ENCODE measurements around the gene SPAST. TPM values are rescaled to one million over a fixed set of nuclear protein-coding genes. Genes with fewer than 3 reads are reported as not detected.

The SPAST gene
- total and polyA plus RNA-seq, 9 of the 15 experiments (the other 6 are each of a cell fraction or from before 2014, with no cell fraction given) = 7.4 to 37.0 (median 19.0) TPM

DNA sequence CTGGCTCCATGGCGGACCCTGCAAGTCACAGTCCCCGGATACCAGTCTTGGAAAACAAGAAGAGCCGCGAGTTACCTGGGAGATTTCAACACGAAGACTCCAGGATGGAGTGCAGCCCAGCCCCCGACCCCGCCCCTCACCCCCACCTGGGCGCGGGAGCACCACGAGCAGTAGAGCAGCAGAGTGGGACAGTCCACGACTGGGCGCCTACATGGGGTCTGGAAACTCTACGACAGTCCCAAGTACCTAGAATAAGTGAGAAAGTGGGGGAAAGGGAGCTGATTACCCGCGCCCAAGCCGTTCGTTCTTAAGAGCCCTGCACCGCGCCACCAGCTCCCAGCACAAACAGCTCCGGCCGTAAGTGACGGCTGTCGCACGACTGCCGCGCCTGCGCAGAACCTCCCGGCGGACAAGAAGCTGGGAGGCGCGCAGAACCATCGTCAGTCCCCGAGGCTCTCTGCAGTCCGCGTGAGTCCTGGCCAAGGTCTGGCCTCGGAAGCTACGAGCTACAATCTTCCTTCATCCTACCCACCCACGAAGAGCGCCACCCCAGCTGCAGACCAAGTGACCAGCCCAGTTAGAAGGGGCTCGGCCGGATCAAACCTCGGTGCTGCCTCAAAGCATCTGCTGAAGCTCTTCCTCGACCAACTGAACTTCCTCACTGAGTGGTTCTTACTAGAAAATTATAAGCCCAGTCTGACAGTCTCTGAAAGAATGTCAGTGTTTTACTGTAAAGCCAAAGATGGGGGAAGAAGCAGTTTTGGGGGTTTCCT, 23.7 kb upstream of the SPAST start, which contains the start of gene DPY30 (continued):
- TF ChIP-seq, protein P1, sequence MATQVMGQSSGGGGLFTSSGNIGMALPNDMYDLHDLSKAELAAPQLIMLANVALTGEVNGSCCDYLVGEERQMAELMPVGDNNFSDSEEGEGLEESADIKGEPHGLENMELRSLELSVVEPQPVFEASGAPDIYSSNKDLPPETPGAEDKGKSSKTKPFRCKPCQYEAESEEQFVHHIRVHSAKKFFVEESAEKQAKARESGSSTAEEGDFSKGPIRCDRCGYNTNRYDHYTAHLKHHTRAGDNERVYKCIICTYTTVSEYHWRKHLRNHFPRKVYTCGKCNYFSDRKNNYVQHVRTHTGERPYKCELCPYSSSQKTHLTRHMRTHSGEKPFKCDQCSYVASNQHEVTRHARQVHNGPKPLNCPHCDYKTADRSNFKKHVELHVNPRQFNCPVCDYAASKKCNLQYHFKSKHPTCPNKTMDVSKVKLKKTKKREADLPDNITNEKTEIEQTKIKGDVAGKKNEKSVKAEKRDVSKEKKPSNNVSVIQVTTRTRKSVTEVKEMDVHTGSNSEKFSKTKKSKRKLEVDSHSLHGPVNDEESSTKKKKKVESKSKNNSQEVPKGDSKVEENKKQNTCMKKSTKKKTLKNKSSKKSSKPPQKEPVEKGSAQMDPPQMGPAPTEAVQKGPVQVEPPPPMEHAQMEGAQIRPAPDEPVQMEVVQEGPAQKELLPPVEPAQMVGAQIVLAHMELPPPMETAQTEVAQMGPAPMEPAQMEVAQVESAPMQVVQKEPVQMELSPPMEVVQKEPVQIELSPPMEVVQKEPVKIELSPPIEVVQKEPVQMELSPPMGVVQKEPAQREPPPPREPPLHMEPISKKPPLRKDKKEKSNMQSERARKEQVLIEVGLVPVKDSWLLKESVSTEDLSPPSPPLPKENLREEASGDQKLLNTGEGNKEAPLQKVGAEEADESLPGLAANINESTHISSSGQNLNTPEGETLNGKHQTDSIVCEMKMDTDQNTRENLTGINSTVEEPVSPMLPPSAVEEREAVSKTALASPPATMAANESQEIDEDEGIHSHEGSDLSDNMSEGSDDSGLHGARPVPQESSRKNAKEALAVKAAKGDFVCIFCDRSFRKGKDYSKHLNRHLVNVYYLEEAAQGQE (IDR thresholded peaks at IDR 0.05; ENCODE audit: borderline replicate concordance) = peak; percentile 85
- TF ChIP-seq, protein P1 (CRISPR knock-in tag; IDR thresholded peaks at IDR 0.05; ENCODE audit: low read depth) = no peak
- TF ChIP-seq, protein P2, sequence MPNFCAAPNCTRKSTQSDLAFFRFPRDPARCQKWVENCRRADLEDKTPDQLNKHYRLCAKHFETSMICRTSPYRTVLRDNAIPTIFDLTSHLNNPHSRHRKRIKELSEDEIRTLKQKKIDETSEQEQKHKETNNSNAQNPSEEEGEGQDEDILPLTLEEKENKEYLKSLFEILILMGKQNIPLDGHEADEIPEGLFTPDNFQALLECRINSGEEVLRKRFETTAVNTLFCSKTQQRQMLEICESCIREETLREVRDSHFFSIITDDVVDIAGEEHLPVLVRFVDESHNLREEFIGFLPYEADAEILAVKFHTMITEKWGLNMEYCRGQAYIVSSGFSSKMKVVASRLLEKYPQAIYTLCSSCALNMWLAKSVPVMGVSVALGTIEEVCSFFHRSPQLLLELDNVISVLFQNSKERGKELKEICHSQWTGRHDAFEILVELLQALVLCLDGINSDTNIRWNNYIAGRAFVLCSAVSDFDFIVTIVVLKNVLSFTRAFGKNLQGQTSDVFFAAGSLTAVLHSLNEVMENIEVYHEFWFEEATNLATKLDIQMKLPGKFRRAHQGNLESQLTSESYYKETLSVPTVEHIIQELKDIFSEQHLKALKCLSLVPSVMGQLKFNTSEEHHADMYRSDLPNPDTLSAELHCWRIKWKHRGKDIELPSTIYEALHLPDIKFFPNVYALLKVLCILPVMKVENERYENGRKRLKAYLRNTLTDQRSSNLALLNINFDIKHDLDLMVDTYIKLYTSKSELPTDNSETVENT (CRISPR knock-in tag; IDR thresholded peaks at IDR 0.05) = peak; percentile 90
- peak; percentile 97 for TF ChIP-seq POLR2B (IDR thresholded peaks at IDR 0.05; ENCODE audit: low read depth, partially characterized antibody)
- TF ChIP-seq, protein P3, sequence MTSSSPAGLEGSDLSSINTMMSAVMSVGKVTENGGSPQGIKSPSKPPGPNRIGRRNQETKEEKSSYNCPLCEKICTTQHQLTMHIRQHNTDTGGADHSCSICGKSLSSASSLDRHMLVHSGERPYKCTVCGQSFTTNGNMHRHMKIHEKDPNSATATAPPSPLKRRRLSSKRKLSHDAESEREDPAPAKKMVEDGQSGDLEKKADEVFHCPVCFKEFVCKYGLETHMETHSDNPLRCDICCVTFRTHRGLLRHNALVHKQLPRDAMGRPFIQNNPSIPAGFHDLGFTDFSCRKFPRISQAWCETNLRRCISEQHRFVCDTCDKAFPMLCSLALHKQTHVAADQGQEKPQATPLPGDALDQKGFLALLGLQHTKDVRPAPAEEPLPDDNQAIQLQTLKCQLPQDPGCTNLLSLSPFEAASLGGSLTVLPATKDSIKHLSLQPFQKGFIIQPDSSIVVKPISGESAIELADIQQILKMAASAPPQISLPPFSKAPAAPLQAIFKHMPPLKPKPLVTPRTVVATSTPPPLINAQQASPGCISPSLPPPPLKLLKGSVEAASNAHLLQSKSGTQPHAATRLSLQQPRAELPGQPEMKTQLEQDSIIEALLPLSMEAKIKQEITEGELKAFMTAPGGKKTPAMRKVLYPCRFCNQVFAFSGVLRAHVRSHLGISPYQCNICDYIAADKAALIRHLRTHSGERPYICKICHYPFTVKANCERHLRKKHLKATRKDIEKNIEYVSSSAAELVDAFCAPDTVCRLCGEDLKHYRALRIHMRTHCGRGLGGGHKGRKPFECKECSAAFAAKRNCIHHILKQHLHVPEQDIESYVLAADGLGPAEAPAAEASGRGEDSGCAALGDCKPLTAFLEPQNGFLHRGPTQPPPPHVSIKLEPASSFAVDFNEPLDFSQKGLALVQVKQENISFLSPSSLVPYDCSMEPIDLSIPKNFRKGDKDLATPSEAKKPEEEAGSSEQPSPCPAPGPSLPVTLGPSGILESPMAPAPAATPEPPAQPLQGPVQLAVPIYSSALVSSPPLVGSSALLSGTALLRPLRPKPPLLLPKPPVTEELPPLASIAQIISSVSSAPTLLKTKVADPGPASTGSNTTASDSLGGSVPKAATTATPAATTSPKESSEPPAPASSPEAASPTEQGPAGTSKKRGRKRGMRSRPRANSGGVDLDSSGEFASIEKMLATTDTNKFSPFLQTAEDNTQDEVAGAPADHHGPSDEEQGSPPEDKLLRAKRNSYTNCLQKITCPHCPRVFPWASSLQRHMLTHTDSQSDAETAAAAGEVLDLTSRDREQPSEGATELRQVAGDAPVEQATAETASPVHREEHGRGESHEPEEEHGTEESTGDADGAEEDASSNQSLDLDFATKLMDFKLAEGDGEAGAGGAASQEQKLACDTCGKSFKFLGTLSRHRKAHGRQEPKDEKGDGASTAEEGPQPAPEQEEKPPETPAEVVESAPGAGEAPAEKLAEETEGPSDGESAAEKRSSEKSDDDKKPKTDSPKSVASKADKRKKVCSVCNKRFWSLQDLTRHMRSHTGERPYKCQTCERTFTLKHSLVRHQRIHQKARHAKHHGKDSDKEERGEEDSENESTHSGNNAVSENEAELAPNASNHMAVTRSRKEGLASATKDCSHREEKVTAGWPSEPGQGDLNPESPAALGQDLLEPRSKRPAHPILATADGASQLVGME (CRISPR knock-in tag; IDR thresholded peaks at IDR 0.05) = peak; percentile 60; the same call in 1 of the 2 replicates

Data from K562 (cell line).